Mesenteric fat pad (tissue), 1 donor: Measurements from ENCODE around the gene TRAF1. TPM values are rescaled to one million over a fixed set of nuclear protein-coding genes. Genes with fewer than 3 reads are reported as not detected.

Experiments
- DNase-seq: peaks from one replicate; pipeline ENCODE4 v3.0.0-alpha.2; 2020; ENCODE audit warnings: low spot score
- total RNA-seq: library from RNA; stranded (reverse); fragmentation: NEBNext Ultra II Directional; extraction: Animal tissue kit (Norgen Biotek cat#: 25700); gene quantifications from one replicate; pipeline ENCODE4 v1.2.1, GENCODE V29; 2021
- donor health status: DM: yes; HTN: yes; CAD: no.

The TRAF1 gene
- total RNA-seq, 1 donor from 2014 or later, result 1.6 TPM

- no peak for DNase-seq
These were observed 36.0 kb downstream of the TRAF1 start for GRCh38 chr9:120890320-120891244.

GRCh38 chr9:120889606-120890271, 36.9 kb downstream of the TRAF1 start:
- no peak for DNase-seq

- DNase-seq, result no peak
These were observed 38.0 kb downstream of the TRAF1 start for GRCh38 chr9:120888626-120889025.

GRCh38 chr9:120886490-120886967, 40.1 kb downstream of the TRAF1 start:
- no peak for DNase-seq

- no peak for DNase-seq
These were observed 40.6 kb downstream of the TRAF1 start for GRCh38 chr9:120885958-120886357.

GRCh38 chr9:120885457-120885856, 41.1 kb downstream of the TRAF1 start:
- no peak for DNase-seq

- no peak for DNase-seq
These were observed 43.0 kb downstream of the TRAF1 start for GRCh38 chr9:120883608-120883996.

- no peak for DNase-seq
These were observed 43.5 kb downstream of the TRAF1 start for GRCh38 chr9:120882935-120883607.

GRCh38 chr9:120879446-120879845, 47.1 kb downstream of the TRAF1 start:
- no peak for DNase-seq

GRCh38 chr9:120878188-120879130, 48.1 kb downstream of the TRAF1 start:
- no peak for DNase-seq

- no peak for DNase-seq
These were observed 49.1 kb downstream of the TRAF1 start for GRCh38 chr9:120877276-120878034.

- no peak for DNase-seq
These were observed 49.8 kb downstream of the TRAF1 start, which contains the start of gene PHF19 for GRCh38 chr9:120876842-120877240. Gene PHF19 (minus strand): TSS chr9:120877188. CDS start chr9:120874741, 2,447 bp downstream.

- DNase-seq, result peak; percentile 95
These were observed 50.4 kb downstream of the TRAF1 start for GRCh38 chr9:120875954-120876841.

GRCh38 chr9:120875643-120875953, 51.0 kb downstream of the TRAF1 start:
- DNase-seq, result no peak

- no peak for DNase-seq
These were observed 51.4 kb downstream of the TRAF1 start for GRCh38 chr9:120875195-120875565.

GRCh38 chr9:120874226-120875194, 52.1 kb downstream of the TRAF1 start:
- DNase-seq, result no peak

- no peak for DNase-seq
These were observed 53.1 kb downstream of the TRAF1 start for GRCh38 chr9:120873512-120873911.
